ENCODE data around the gene ACTL8. TPM values are rescaled to one million over a fixed set of nuclear protein-coding genes. Genes with fewer than 3 reads are reported as not detected.

The ACTL8 gene
- total RNA-seq, 1 experiment from 2014 or later: not detected

DNA sequence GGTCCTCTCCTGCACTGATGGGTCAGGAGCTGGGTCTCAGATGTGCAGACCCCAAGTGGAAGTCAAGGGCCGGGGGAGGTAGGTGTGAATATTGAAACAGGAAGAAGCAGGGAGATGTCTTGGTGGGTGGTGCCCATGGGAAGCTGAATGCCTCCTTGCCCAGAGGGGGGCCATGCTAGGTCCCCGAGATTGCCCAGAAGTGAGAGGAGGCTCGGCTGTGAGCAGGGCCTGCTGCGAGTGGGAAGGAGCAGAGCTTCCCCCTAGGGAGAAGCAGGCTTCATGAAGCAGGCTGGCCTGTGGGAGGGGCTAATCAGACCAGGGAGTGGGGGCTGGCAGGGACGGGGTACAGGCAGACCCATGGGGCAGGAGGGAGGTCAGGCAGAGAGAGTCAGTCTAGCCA, 87.6 kb downstream of the ACTL8 start:
- Mint-ChIP-seq H3K27me3 (ENCODE audit: unreplicated experiment) (peaks cover 91% of the 10 kb centered on the region), H3K36me3 (ENCODE audit: insufficient read depth, unreplicated experiment) (no peaks in the 10 kb centered on the region), H3K4me1 (ENCODE audit: low read depth, unreplicated experiment) (no peaks in the 10 kb centered on the region), H3K9me3 (ENCODE audit: low read depth, unreplicated experiment) (no peaks in the 10 kb centered on the region), H3K27ac (ENCODE audit: unreplicated experiment) (no peak overlapping the region), H3K4me3 (ENCODE audit: low read depth, unreplicated experiment) (no peak overlapping the region)
- CTCF ChIA-PET: interaction anchor here (0.7 kb wide), 1 partner anchor 9 kb away, joined by 3 read pairs; no protein-coding TSS in a partner anchor
- no peak for DNase-seq
- TF ChIP-seq, protein P1, sequence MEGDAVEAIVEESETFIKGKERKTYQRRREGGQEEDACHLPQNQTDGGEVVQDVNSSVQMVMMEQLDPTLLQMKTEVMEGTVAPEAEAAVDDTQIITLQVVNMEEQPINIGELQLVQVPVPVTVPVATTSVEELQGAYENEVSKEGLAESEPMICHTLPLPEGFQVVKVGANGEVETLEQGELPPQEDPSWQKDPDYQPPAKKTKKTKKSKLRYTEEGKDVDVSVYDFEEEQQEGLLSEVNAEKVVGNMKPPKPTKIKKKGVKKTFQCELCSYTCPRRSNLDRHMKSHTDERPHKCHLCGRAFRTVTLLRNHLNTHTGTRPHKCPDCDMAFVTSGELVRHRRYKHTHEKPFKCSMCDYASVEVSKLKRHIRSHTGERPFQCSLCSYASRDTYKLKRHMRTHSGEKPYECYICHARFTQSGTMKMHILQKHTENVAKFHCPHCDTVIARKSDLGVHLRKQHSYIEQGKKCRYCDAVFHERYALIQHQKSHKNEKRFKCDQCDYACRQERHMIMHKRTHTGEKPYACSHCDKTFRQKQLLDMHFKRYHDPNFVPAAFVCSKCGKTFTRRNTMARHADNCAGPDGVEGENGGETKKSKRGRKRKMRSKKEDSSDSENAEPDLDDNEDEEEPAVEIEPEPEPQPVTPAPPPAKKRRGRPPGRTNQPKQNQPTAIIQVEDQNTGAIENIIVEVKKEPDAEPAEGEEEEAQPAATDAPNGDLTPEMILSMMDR (IDR thresholded peaks at IDR 0.05; ENCODE audit: unreplicated experiment): no peak
- no TSS peak for BruUV-seq (replicated peaks)
- intact Hi-C loops (cut with micrococcal nuclease; ENCODE audit: unreplicated experiment): no loop called here

DNA sequence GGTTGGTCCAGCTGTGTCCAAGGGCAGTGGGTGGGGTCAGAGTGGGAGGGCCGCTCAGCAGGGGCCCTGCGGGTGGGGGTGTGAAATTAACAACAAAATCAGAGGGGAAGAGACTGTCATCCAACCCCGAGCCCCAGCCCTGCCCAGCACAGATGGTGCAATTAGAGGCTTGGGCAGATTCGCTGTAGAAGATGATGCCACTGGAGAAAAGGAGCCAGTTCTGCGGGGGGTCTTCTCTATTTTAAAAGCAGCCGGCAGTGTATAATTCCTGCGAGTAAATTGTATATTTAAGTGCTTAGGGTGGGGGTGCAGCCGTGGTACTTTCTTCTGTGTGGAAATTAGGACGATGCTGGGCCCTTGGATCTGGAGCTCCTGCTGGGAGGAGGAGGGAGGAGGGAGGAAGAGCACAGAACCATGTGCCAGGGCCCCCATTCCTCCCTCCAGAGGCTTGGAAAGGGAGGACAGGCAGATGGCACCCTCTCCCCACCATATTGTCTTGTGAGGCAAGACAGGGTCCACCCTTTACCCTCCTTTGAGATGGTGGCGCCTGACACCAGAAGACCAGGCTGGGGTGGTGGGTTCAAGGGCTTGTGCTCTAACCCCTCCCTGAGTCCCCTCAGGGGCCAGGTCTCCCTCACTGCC, 89.2 kb downstream of the ACTL8 start:
- Mint-ChIP-seq H3K4me1 (ENCODE audit: low read depth, unreplicated experiment) (no peaks in the 10 kb centered on the region), H3K4me3 (ENCODE audit: low read depth, unreplicated experiment) (no peak overlapping the region), H3K36me3 (ENCODE audit: insufficient read depth, unreplicated experiment) (no peaks in the 10 kb centered on the region), H3K27me3 (ENCODE audit: unreplicated experiment) (peaks cover 91% of the 10 kb centered on the region), H3K27ac (ENCODE audit: unreplicated experiment) (no peak overlapping the region), H3K9me3 (ENCODE audit: low read depth, unreplicated experiment) (no peaks in the 10 kb centered on the region)
- DNase-seq: no peak
- intact Hi-C loops (cut with micrococcal nuclease; ENCODE audit: unreplicated experiment): no loop called here
- TF ChIP-seq, protein P1 (IDR thresholded peaks at IDR 0.05; ENCODE audit: unreplicated experiment): no peak
- BruUV-seq (replicated peaks): no TSS peak
- CTCF ChIA-PET: no interaction called here

DNA sequence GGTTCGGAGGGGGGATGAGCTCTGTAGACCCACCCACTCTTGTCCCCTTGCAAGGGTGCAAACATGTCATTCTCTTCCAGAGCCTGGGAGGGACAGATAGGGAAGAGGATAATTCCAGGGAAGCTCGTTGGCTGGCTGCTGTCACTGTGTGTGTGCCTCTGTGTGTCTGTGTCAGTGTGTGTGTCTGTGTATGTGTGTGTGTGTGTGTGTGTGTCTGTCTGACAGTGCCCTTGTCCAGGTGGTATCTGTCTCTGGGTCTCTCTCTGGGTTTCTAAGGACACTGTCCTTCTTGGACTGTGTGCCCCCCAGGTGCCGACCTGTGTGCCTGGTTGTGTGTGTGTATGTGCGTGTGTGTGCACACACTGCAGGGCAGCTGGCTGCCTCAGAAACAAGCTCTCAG, 90.5 kb downstream of the ACTL8 start:
- no peak for DNase-seq
- Mint-ChIP-seq H3K9me3 (ENCODE audit: low read depth, unreplicated experiment) (no peaks in the 10 kb centered on the region), H3K36me3 (ENCODE audit: insufficient read depth, unreplicated experiment) (no peaks in the 10 kb centered on the region), H3K27ac (ENCODE audit: unreplicated experiment) (no peak overlapping the region), H3K27me3 (ENCODE audit: unreplicated experiment) (peaks cover 91% of the 10 kb centered on the region), H3K4me3 (ENCODE audit: low read depth, unreplicated experiment) (no peak overlapping the region), H3K4me1 (ENCODE audit: low read depth, unreplicated experiment) (no peaks in the 10 kb centered on the region)
- intact Hi-C loops (cut with micrococcal nuclease; ENCODE audit: unreplicated experiment): no loop called here
- no TSS peak for BruUV-seq (replicated peaks)
- CTCF ChIA-PET: no interaction called here
- TF ChIP-seq, protein P1 (IDR thresholded peaks at IDR 0.05; ENCODE audit: unreplicated experiment): no peak

DNA sequence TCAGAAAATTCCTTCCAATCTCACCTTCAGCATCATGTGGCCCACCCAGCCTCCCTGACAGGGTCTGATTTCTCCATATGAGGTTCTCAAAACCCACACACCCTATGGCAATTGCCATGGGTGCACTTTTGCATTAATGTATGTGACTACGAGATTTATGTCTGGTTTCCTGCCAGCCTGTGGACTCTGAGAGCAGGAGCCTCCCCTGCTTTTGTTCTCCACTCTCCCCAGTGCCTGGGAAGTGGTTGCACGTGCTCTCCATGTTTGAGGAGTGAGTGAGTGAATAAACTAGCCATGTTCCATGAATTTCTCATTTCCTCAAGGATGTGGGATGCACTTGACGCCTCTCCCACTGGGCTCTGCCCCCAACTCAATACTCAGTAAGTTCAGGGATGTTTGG, 91.2 kb downstream of the ACTL8 start:
- CTCF ChIA-PET: no interaction called here
- H3K36me3 Mint-ChIP-seq (ENCODE audit: insufficient read depth, unreplicated experiment): no peaks in the 10 kb centered on the region
- H3K9me3 Mint-ChIP-seq (ENCODE audit: low read depth, unreplicated experiment): no peaks in the 10 kb centered on the region
- H3K27me3 Mint-ChIP-seq (ENCODE audit: unreplicated experiment): peaks cover 91% of the 10 kb centered on the region
- H3K27ac Mint-ChIP-seq (ENCODE audit: unreplicated experiment): no peak overlapping the region
- intact Hi-C loops (cut with micrococcal nuclease; ENCODE audit: unreplicated experiment): no loop called here
- BruUV-seq (replicated peaks): no TSS peak
- no peaks in the 10 kb centered on the region for H3K4me1 Mint-ChIP-seq (ENCODE audit: low read depth, unreplicated experiment)
- no peak overlapping the region for H3K4me3 Mint-ChIP-seq (ENCODE audit: low read depth, unreplicated experiment)
- TF ChIP-seq, protein P1 (IDR thresholded peaks at IDR 0.05; ENCODE audit: unreplicated experiment): no peak
- DNase-seq: no peak
